IMR-90 (cell line): ENCODE results near the gene FTO.

Experiments used
- BHLHE40 ChIP-seq: fragments of 150-350 bp; IDR thresholded peaks from 2 replicates; pipeline ENCODE4 v1.6.1; 2016; ENCODE audit warnings: mild to moderate bottlenecking, low read depth, low read length
- CEBPB ChIP-seq: IDR thresholded peaks from 2 replicates; pipeline ENCODE4 v1.6.1; 2012; ENCODE audit warnings: low read depth, low read length, improper control_type of control experiment
- CTCF ChIP-seq: conservative IDR thresholded peaks from 2 replicates; pipeline ENCODE4 v1.5.1; 2012; ENCODE audit warnings: mild to moderate bottlenecking, low read depth, low read length, improper control_type of control experiment
- FOS ChIP-seq: fragments of 150-350 bp; IDR thresholded peaks from 2 replicates; pipeline ENCODE4 v1.6.1; 2016; ENCODE audit warnings: low read depth, low read length
- MAFK ChIP-seq: IDR thresholded peaks from 2 replicates; pipeline ENCODE4 v1.6.1; 2012; ENCODE audit warnings: low read depth, low read length, improper control_type of control experiment
- POLR2A ChIP-seq: IDR thresholded peaks from 2 replicates; pipeline ENCODE4 v1.6.1; 2012; ENCODE audit warnings: mild to moderate bottlenecking, low read depth, low read length
- RAD21 ChIP-seq: IDR thresholded peaks from 2 replicates; pipeline ENCODE4 v1.6.1; 2012; ENCODE audit warnings: low read length, improper control_type of control experiment
- RCOR1 ChIP-seq: IDR thresholded peaks from 2 replicates; pipeline ENCODE4 v1.6.1; 2012; ENCODE audit warnings: mild to moderate bottlenecking, low read length, improper control_type of control experiment; ENCODE audit not compliant: insufficient replicate concordance
- SMC3 ChIP-seq: fragments of 150-350 bp; IDR thresholded peaks from 2 replicates; pipeline ENCODE4 v1.6.1; 2016; ENCODE audit warnings: low read depth, mild to moderate bottlenecking, antibody characterized with exemption, low read length, moderate library complexity
- TF ChIP-seq, protein P1 (sequence below): fragments of 150-350 bp; IDR thresholded peaks from 2 replicates; pipeline ENCODE4 v1.6.1; 2017; ENCODE audit warnings: mild to moderate bottlenecking, antibody characterized with exemption, low read length, low read depth

DNA sequence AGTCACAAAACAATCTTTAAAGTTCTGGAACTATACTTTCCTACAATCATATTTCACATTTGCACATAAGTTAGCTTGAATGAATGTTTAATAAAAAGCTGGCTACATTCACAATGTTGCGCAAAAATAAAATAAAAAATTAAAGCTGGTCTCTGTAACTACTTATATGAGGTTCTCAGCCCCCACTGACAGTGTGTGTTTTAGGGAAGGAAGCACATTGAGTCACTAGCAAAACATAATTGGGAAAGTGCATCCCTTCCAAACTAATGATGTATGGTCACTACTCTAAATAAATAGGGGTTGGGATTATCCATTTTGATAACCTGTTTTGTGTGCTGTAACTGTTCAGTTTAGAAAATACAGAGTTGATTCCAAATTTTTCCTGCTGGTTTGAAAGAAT, 330.7 kb downstream of the FTO start:
- TF ChIP-seq POLR2A, result no peak
- no peak for TF ChIP-seq SMC3
- TF ChIP-seq CTCF, result no peak
- TF ChIP-seq CEBPB, result peak; percentile 37; the same call in 1 of the 2 replicates
- TF ChIP-seq RAD21, result no peak
- TF ChIP-seq, protein P1, sequence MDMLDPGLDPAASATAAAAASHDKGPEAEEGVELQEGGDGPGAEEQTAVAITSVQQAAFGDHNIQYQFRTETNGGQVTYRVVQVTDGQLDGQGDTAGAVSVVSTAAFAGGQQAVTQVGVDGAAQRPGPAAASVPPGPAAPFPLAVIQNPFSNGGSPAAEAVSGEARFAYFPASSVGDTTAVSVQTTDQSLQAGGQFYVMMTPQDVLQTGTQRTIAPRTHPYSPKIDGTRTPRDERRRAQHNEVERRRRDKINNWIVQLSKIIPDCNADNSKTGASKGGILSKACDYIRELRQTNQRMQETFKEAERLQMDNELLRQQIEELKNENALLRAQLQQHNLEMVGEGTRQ, result no peak
- no peak for TF ChIP-seq FOS
- TF ChIP-seq RCOR1, result no peak
- TF ChIP-seq MAFK, result no peak
- TF ChIP-seq BHLHE40, result no peak
